Sigmoid colon (tissue), 3 donors: ENCODE measurements around the gene SP2.

Source experiments
- CTCF ChIP-seq, 4 experiments: fragments of 450-650 bp in 3 of 4; fragments of 200-600 bp in 1 of 4; IDR thresholded peaks; one replicate each; pipeline ENCODE4 v1.5.1; 2016 to 2019; ENCODE audit warnings: antibody characterized with exemption in 4 of 4, mild to moderate bottlenecking in 3 of 4, moderate library complexity in 2 of 4
- POLR2A ChIP-seq, 2 donors: fragments of 450-650 bp; IDR thresholded peaks; one replicate each; pipeline ENCODE4 v1.6.1; 2016; ENCODE audit warnings: antibody characterized with exemption in 2 of 2, mild to moderate bottlenecking in 2 of 2, moderate library complexity in 2 of 2

- TF ChIP-seq CTCF (IDR thresholded peaks at IDR 0.05) (no peak), POLR2A (IDR thresholded peaks at IDR 0.05) (no peak)
Observed at GRCh38 chr17:47916489-47917208, 20.6 kb downstream of the SP2 start.
